Uterus (tissue), 4 donors: ENCODE data around the gene NOTCH1. TPM values are rescaled to one million over a fixed set of nuclear protein-coding genes. Genes with fewer than 3 reads are reported as not detected.

Source experiments
- DNase-seq, 2 donors: peaks; one replicate each; pipeline ENCODE4 v3.0.0-alpha.2; 2019 to 2020
- H3K27ac ChIP-seq, 2 donors: fragments of 200-600 bp; sonication (generic); 1 replicate in 1 of 2; 2 replicates in 1 of 2; pipeline ENCODE4 v1.5.1; 2016 to 2018
- H3K27me3 ChIP-seq, 2 donors: fragments of 200-600 bp; sonication (generic); one replicate each; pipeline ENCODE4 v1.5.1; 2018 to 2019; ENCODE audit warnings: control low read depth in 1 of 2
- H3K36me3 ChIP-seq, 2 donors: fragments of 200-600 bp; sonication (generic); one replicate each; pipeline ENCODE4 v1.5.1; 2019; ENCODE audit warnings: control low read depth in 1 of 2
- H3K4me1 ChIP-seq, 2 donors: fragments of 200-600 bp; sonication (generic); one replicate each; pipeline ENCODE4 v1.5.1; 2018 to 2019; ENCODE audit warnings: control low read depth in 1 of 2
- H3K4me3 ChIP-seq, 2 donors: fragments of 200-600 bp; sonication (generic); 1 replicate in 1 of 2; 2 replicates in 1 of 2; pipeline ENCODE4 v1.5.1; 2018 to 2019; ENCODE audit warnings: mild to moderate bottlenecking in 1 of 2
- H3K9me3 ChIP-seq, 2 donors: fragments of 200-600 bp; sonication (generic); one replicate each; pipeline ENCODE4 v1.5.1; 2019; ENCODE audit warnings: control low read depth in 1 of 2
- CTCF ChIP-seq, 4 experiments: fragments of 200-600 bp in 2 of 4; fragments of 450-650 bp in 2 of 4; sonication (generic) in 2 of 4; IDR thresholded peaks; one replicate each; pipeline ENCODE4 v1.5.1; 2016 to 2019; ENCODE audit warnings: antibody characterized with exemption in 4 of 4, mild to moderate bottlenecking in 2 of 4, moderate library complexity in 1 of 4
- POLR2A ChIP-seq, 2 donors: fragments of 450-650 bp; IDR thresholded peaks; one replicate each; pipeline ENCODE4 v1.6.1; 2016; ENCODE audit warnings: antibody characterized with exemption in 2 of 2, mild to moderate bottlenecking in 1 of 2, moderate library complexity in 1 of 2
- intact Hi-C: fragments of 100-400 bp; cut with DNase I; formaldehyde crosslinking; loops from one replicate; pipeline ENCODE4 v1.15.1; 2023; ENCODE audit warnings: low total_unique reads
- total RNA-seq, 4 donors: library from RNA; depleted of rRNA in 3 of 4; stranded (reverse); fragments of >200 nt in 3 of 4; gene quantifications; one replicate each; pipeline versions ENCODE4 v1.1.0 to v1.2.4, GENCODE V29; 2014 to 2023
- donor health status: DM: yes; HTN: yes; CAD: no.

The NOTCH1 gene
- total RNA-seq, 4 donors from 2014 or later = 19.7 to 109 (median 35.6) TPM

- peaks cover 0 to 43% of the 10 kb centered on the region in 2 donors for H3K4me1 ChIP-seq
- no peaks in the 10 kb centered on the region for H3K9me3 ChIP-seq
- TF ChIP-seq POLR2A (IDR thresholded peaks at IDR 0.05) = no peak
- TF ChIP-seq CTCF (IDR thresholded peaks at IDR 0.05) = no peak
- no peak for DNase-seq
- no peaks in the 10 kb centered on the region for H3K36me3 ChIP-seq
- H3K27me3 ChIP-seq = no peaks in the 10 kb centered on the region
- peak overlapping the region in 1 of 2 donors; percentile 39 for H3K27ac ChIP-seq
- intact Hi-C loops = no loop called here
- no peak overlapping the region for H3K4me3 ChIP-seq
Measured at GRCh38 chr9:136530461-136531089, 15.3 kb downstream of the NOTCH1 start.

- peaks cover 0 to 43% of the 10 kb centered on the region in 2 donors for H3K4me1 ChIP-seq
- intact Hi-C loops = no loop called here
- H3K27me3 ChIP-seq = no peaks in the 10 kb centered on the region
- DNase-seq = no peak
- TF ChIP-seq POLR2A (IDR thresholded peaks at IDR 0.05) (no peak), CTCF (IDR thresholded peaks at IDR 0.05) (no peak)
- H3K27ac ChIP-seq = peak overlapping the region; percentile 6 to 39
- no peaks in the 10 kb centered on the region for H3K36me3 ChIP-seq
- no peaks in the 10 kb centered on the region for H3K9me3 ChIP-seq
- no peak overlapping the region for H3K4me3 ChIP-seq
Measured at GRCh38 chr9:136529516-136530460, 16.1 kb downstream of the NOTCH1 start.

GRCh38 chr9:136528716-136529341 is 17.0 kb downstream of the NOTCH1 start:
- peak overlapping the region in 1 of 2 donors; percentile 30 for H3K27ac ChIP-seq

GRCh38 chr9:136527721-136528710 is 17.8 kb downstream of the NOTCH1 start:
- TF ChIP-seq POLR2A (IDR thresholded peaks at IDR 0.05) (no peak), CTCF (IDR thresholded peaks at IDR 0.05) (no peak)
- peak overlapping the region; percentile 47 to 53 for H3K27ac ChIP-seq
- peaks cover 0 to 43% of the 10 kb centered on the region in 2 donors for H3K4me1 ChIP-seq
- H3K27me3 ChIP-seq = no peaks in the 10 kb centered on the region
- no peak overlapping the region for H3K4me3 ChIP-seq
- no peaks in the 10 kb centered on the region for H3K9me3 ChIP-seq
- intact Hi-C loops = no loop called here
- no peak for DNase-seq
- H3K36me3 ChIP-seq = no peaks in the 10 kb centered on the region

More at GRCh38 chr9:136528716-136529341, 17.0 kb downstream of the NOTCH1 start:
- Histone ChIP-seq H3K36me3 (no peaks in the 10 kb centered on the region), H3K4me1 (peaks cover 0 to 43% of the 10 kb centered on the region in 2 donors), H3K27me3 (no peaks in the 10 kb centered on the region), H3K4me3 (no peak overlapping the region), H3K9me3 (no peaks in the 10 kb centered on the region)
- TF ChIP-seq CTCF (IDR thresholded peaks at IDR 0.05) (no peak), POLR2A (IDR thresholded peaks at IDR 0.05) (no peak)
- no peak for DNase-seq
- intact Hi-C loops = no loop called here
